PC-9 (cell line): ENCODE measurements around the gene MAP4. TPM values are rescaled to one million over a fixed set of nuclear protein-coding genes. Genes with fewer than 3 reads are reported as not detected.

Experiments used
- BruUV-seq: library from RNA; stranded (reverse); fragments of 400-500 nt; replicated peaks from 2 replicates; lab custom pipeline; 2021; lab: Mats Ljungman, UMichigan
- CTCF ChIA-PET: fragments of 300-600 bp; sonication (Branson Sonifier 250); formaldehyde crosslinking; loops from one replicate; lab custom pipeline; 2022; ENCODE audit warnings: antibody characterized with exemption; lab: Charles Lee
- POLR2A ChIA-PET: fragments of 300-600 bp; sonication (Branson Sonifier 250); formaldehyde crosslinking; loops from one replicate; lab custom pipeline; 2022; ENCODE audit warnings: antibody characterized with exemption; ENCODE audit not compliant: unreplicated experiment; lab: Charles Lee
- DNase-seq, 2 experiments: peaks; one replicate each; pipeline versions ENCODE4 v3.0.0 to v3.0.0-alpha.2; 2015 to 2022; ENCODE audit warnings: mixed read lengths in 1 of 2
- H2AFZ ChIP-seq: fragments of 200-600 bp; sonication (generic); 2 replicates; pipeline ENCODE4 v1.8.1; 2017; ENCODE audit warnings: antibody characterized with exemption
- H3F3A ChIP-seq: fragments of 200-600 bp; sonication (generic); 2 replicates; pipeline ENCODE4 v1.8.1; 2017; ENCODE audit warnings: antibody characterized with exemption, mild to moderate bottlenecking, low read depth; ENCODE audit not compliant: insufficient read depth
- H3K27ac ChIP-seq: fragments of 200-600 bp; sonication (generic); 2 replicates; pipeline ENCODE4 v1.6.1; 2016; ENCODE audit warnings: mixed run types
- H3K27me3 ChIP-seq: fragments of 200-600 bp; sonication (generic); 2 replicates; pipeline ENCODE4 v1.6.1; 2016; ENCODE audit warnings: low read depth, mixed run types; ENCODE audit not compliant: insufficient read depth
- H3K36me3 ChIP-seq: fragments of 200-600 bp; sonication (generic); 2 replicates; pipeline ENCODE4 v1.6.1; 2016; ENCODE audit warnings: low read depth, mixed run types
- H3K4me1 ChIP-seq: fragments of 200-600 bp; sonication (generic); replicated peaks from 2 replicates; pipeline ENCODE4 v1.6.1; 2016; ENCODE audit warnings: mixed run types; ENCODE audit not compliant: insufficient read depth
- H3K4me2 ChIP-seq: fragments of 200-600 bp; sonication (generic); 2 replicates; pipeline ENCODE4 v1.6.1; 2017; ENCODE audit warnings: mixed run types
- H3K4me3 ChIP-seq: fragments of 200-600 bp; sonication (generic); 2 replicates; pipeline ENCODE4 v1.6.1; 2016; ENCODE audit warnings: mixed run types
- H3K79me2 ChIP-seq: fragments of 200-600 bp; sonication (generic); 2 replicates; pipeline ENCODE4 v1.6.1; 2017; ENCODE audit warnings: low read depth, mixed run types
- H3K9me2 ChIP-seq: fragments of 200-600 bp; sonication (generic); 2 replicates; pipeline ENCODE4 v1.8.1; 2017; ENCODE audit warnings: mild to moderate bottlenecking; ENCODE audit not compliant: insufficient read depth
- H3K9me3 ChIP-seq: fragments of 200-600 bp; sonication (generic); 2 replicates; pipeline ENCODE4 v1.8.1; 2016; ENCODE audit warnings: low read depth; ENCODE audit not compliant: insufficient read depth
- H4K20me1 ChIP-seq: fragments of 200-600 bp; sonication (generic); 2 replicates; pipeline ENCODE4 v1.8.1; 2017; ENCODE audit not compliant: insufficient read depth
- EZH2 ChIP-seq: fragments of 200-600 bp; sonication (generic); IDR thresholded peaks from 2 replicates; pipeline ENCODE4 v1.8.0; 2017; ENCODE audit warnings: antibody characterized with exemption, low read depth
- intact Hi-C: fragments of 100-400 bp; cut with micrococcal nuclease; formaldehyde crosslinking; loops from one replicate; pipeline ENCODE4 v1.10.0; 2022; ENCODE audit not compliant: unreplicated experiment
- total RNA-seq: library from RNA; stranded (reverse); gene quantifications from 2 replicates; pipeline ENCODE4 v1.2.3, GENCODE V29; 2021
- TF ChIP-seq, protein P1 (sequence below): fragments of 200-600 bp; sonication (generic); conservative IDR thresholded peaks from 2 replicates; pipeline ENCODE4 v1.6.1; 2017; ENCODE audit warnings: mixed run types, antibody characterized with exemption, mild to moderate bottlenecking, moderate library complexity

Gene MAP4
- total RNA-seq, 1 experiment from 2014 or later, result 187 TPM

DNA sequence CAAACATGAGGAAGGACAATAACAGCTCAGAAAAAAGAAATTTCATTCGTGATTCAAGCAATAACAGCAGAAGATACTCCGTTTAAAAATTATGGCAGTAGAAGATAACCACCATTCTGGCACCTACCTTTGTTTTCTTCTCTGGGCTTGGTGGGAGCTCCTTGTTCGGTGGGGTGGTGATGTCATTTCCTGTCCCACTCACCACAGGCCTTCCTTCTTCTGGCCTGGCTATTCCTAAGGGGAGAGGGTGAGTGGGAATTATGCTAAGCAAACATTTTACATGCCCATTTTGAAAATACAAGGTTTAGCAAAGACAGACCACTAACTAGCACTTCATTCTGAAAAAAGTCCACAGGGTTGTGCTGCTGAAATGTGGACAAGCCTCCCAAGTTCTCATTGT, 138.9 kb downstream of the MAP4 start:
- no peaks in the 10 kb centered on the region for H4K20me1 ChIP-seq
- ChIA-PET POLR2A (no interaction called here), CTCF (no interaction called here)
- no peaks in the 10 kb centered on the region for H3K27me3 ChIP-seq
- no peak for DNase-seq
- no peaks in the 10 kb centered on the region for H3K79me2 ChIP-seq
- no peaks in the 10 kb centered on the region for H3K9me2 ChIP-seq
- H3F3A ChIP-seq, result no peaks in the 10 kb centered on the region; the same call in 1 of the 2 replicates
- no peak for TF ChIP-seq EZH2
- TF ChIP-seq, protein P1, sequence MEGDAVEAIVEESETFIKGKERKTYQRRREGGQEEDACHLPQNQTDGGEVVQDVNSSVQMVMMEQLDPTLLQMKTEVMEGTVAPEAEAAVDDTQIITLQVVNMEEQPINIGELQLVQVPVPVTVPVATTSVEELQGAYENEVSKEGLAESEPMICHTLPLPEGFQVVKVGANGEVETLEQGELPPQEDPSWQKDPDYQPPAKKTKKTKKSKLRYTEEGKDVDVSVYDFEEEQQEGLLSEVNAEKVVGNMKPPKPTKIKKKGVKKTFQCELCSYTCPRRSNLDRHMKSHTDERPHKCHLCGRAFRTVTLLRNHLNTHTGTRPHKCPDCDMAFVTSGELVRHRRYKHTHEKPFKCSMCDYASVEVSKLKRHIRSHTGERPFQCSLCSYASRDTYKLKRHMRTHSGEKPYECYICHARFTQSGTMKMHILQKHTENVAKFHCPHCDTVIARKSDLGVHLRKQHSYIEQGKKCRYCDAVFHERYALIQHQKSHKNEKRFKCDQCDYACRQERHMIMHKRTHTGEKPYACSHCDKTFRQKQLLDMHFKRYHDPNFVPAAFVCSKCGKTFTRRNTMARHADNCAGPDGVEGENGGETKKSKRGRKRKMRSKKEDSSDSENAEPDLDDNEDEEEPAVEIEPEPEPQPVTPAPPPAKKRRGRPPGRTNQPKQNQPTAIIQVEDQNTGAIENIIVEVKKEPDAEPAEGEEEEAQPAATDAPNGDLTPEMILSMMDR, result no peak
- H3K36me3 ChIP-seq, result no peaks in the 10 kb centered on the region
- H3K27ac ChIP-seq, result no peak overlapping the region
- no peak overlapping the region for H3K4me3 ChIP-seq
- no peak overlapping the region for H2AFZ ChIP-seq
- no peak overlapping the region for H3K4me2 ChIP-seq
- no peaks in the 10 kb centered on the region for H3K4me1 ChIP-seq
- no TSS peak for BruUV-seq
- intact Hi-C loops, result no loop called here
- no peaks in the 10 kb centered on the region for H3K9me3 ChIP-seq

DNA sequence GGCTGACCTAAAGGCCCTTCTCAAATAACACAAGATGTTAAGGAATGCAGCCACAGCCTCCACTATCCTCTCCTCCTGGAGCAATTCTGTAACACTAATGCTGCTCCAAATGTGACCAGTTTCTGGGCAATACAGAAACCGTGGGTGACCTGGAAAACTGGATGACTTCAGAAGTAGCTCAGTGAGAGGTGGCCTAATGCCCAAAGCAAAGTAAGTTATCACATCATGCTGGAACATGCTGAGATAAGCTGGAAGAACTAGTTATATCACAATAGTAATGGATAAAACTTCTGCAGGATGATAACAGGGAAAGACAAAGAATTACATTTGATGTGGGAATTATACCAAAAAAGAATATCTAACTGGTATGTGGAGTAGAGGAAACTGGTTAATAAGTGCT, 141.3 kb downstream of the MAP4 start:
- Histone ChIP-seq H3K36me3 (no peaks in the 10 kb centered on the region), H3K79me2 (no peaks in the 10 kb centered on the region), H2AFZ (no peak overlapping the region), H3K9me2 (no peaks in the 10 kb centered on the region), H4K20me1 (no peaks in the 10 kb centered on the region), H3K9me3 (no peaks in the 10 kb centered on the region), H3K4me2 (no peak overlapping the region), H3F3A (no peaks in the 10 kb centered on the region; the same call in 1 of the 2 replicates), H3K27me3 (no peaks in the 10 kb centered on the region), H3K4me3 (no peak overlapping the region), H3K27ac (no peak overlapping the region), H3K4me1 (no peaks in the 10 kb centered on the region)
- no peak for TF ChIP-seq EZH2
- TF ChIP-seq, protein P1, result no peak
- DNase-seq, result no peak
- ChIA-PET POLR2A (no interaction called here), CTCF (no interaction called here)
- intact Hi-C loops, result no loop called here
- BruUV-seq, result no TSS peak

DNA sequence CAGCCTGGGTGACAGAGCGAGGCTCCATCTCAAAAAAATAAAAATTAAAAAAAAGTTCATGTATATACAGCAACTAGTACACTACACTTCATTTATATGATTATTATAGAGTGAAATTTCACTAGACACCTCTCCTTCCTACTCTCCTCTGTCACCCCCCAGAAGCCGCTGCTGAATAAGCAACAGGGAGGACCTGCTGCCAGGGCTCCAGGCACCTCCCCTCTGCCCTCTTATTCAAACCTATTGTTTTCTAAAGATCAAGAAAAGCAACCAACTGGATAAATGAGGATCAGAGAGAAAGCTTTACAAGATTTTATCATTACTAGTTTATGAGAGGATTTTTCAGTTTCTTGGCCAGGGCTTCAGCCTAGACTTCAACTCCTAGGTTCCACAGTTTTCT, 141.8 kb downstream of the MAP4 start:
- Histone ChIP-seq H3K4me1 (no peaks in the 10 kb centered on the region), H3K79me2 (no peaks in the 10 kb centered on the region), H4K20me1 (no peaks in the 10 kb centered on the region), H3K4me2 (no peak overlapping the region), H3K36me3 (no peaks in the 10 kb centered on the region), H3K9me3 (no peaks in the 10 kb centered on the region), H2AFZ (no peak overlapping the region), H3K4me3 (no peak overlapping the region), H3K27me3 (no peaks in the 10 kb centered on the region), H3F3A (no peaks in the 10 kb centered on the region; the same call in 1 of the 2 replicates), H3K27ac (no peak overlapping the region), H3K9me2 (no peaks in the 10 kb centered on the region)
- ChIA-PET CTCF (no interaction called here), POLR2A (no interaction called here)
- DNase-seq, result no peak
- no peak for TF ChIP-seq EZH2
- TF ChIP-seq, protein P1, result no peak
- BruUV-seq, result no TSS peak
- intact Hi-C loops, result no loop called here
